Vagina (tissue), 2 donors: ENCODE results near the gene TMEM184B. TPM values are rescaled to one million over a fixed set of nuclear protein-coding genes. Genes with fewer than 3 reads are reported as not detected.

Source experiments
- DNase-seq, 2 donors: peaks; one replicate each; pipeline ENCODE4 v3.0.0-alpha.2; 2017; ENCODE audit errors: extremely low spot score in 2 of 2
- H3K27ac ChIP-seq: fragments of 200-600 bp; sonication (generic); one replicate; pipeline ENCODE4 v1.5.1; 2019
- H3K27me3 ChIP-seq: fragments of 200-600 bp; sonication (generic); one replicate; pipeline ENCODE4 v1.5.1; 2019
- H3K36me3 ChIP-seq, 2 donors: fragments of 200-600 bp; sonication (generic); one replicate each; pipeline ENCODE4 v1.5.1; 2017 to 2019
- H3K4me1 ChIP-seq: fragments of 200-600 bp; sonication (generic); one replicate; pipeline ENCODE4 v1.5.1; 2019
- H3K4me3 ChIP-seq, 2 donors: fragments of 200-600 bp; sonication (generic); 1 replicate in 1 of 2; 2 replicates in 1 of 2; pipeline ENCODE4 v1.5.1; 2016 to 2019
- H3K9me3 ChIP-seq: fragments of 200-600 bp; sonication (generic); one replicate; pipeline ENCODE4 v1.5.1; 2019
- POLR2A ChIP-seq, 2 donors: fragments of 450-650 bp; IDR thresholded peaks; one replicate each; pipeline ENCODE4 v1.6.1; 2017; ENCODE audit warnings: antibody characterized with exemption in 2 of 2, mild to moderate bottlenecking in 2 of 2, moderate library complexity in 2 of 2
- POLR2AphosphoS5 ChIP-seq, 2 donors: sonication (generic); formaldehyde crosslinking; IDR thresholded peaks; one replicate each; pipeline ENCODE4 v1.9.0; 2017; ENCODE audit warnings: antibody characterized with exemption in 2 of 2, mild to moderate bottlenecking in 2 of 2, low read depth in 1 of 2; ENCODE audit not compliant: insufficient read depth in 1 of 2
- intact Hi-C: fragments of 100-400 bp; cut with DNase I; formaldehyde crosslinking; loops from one replicate; pipeline ENCODE4 v1.15.1; 2023
- total RNA-seq: library from RNA; depleted of rRNA; stranded (reverse); fragments of >200 nt; gene quantifications from one replicate; pipeline ENCODE4 v1.2.3, GENCODE V29; 2016
- TF ChIP-seq, protein P1 (sequence below), 3 experiments: fragments of 450-650 bp in 2 of 3; fragments of 200-600 bp in 1 of 3; sonication (generic) in 1 of 3; IDR thresholded peaks; one replicate each; pipeline ENCODE4 v1.5.1; 2017 to 2019; ENCODE audit warnings: antibody characterized with exemption in 3 of 3, mild to moderate bottlenecking in 2 of 3, moderate library complexity in 2 of 3

The TMEM184B gene
- total RNA-seq, 1 donor from 2014 or later, result 50.8 TPM

DNA sequence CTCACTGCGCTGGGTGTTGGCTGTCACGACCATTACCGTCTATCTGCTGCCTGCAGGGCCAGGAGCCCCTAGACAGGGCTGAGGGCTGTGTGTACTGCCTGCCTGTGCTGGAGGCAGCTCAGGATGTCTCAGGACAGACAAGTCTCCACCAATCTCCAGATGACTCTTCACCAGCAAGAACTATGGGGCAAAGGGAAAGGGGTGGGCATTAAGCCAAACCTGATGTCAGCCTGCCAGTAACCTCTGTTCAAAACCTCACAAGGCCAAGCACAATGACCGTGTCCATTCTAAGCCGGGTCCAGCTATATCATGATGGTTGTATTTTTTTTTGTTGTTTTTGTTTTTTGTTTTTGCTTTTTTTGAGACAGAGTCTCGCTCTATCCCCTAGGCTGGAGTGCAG is 39.4 kb downstream of the TMEM184B start:
- Histone ChIP-seq H3K27me3 (no peaks in the 10 kb centered on the region), H3K27ac (no peak overlapping the region), H3K36me3 (peaks cover 0 to 18% of the 10 kb centered on the region in 2 donors), H3K4me3 (no peak overlapping the region), H3K4me1 (peaks cover 56% of the 10 kb centered on the region), H3K9me3 (no peaks in the 10 kb centered on the region)
- DNase-seq, result no peak
- intact Hi-C loops, result no loop called here
- TF ChIP-seq, protein P1, sequence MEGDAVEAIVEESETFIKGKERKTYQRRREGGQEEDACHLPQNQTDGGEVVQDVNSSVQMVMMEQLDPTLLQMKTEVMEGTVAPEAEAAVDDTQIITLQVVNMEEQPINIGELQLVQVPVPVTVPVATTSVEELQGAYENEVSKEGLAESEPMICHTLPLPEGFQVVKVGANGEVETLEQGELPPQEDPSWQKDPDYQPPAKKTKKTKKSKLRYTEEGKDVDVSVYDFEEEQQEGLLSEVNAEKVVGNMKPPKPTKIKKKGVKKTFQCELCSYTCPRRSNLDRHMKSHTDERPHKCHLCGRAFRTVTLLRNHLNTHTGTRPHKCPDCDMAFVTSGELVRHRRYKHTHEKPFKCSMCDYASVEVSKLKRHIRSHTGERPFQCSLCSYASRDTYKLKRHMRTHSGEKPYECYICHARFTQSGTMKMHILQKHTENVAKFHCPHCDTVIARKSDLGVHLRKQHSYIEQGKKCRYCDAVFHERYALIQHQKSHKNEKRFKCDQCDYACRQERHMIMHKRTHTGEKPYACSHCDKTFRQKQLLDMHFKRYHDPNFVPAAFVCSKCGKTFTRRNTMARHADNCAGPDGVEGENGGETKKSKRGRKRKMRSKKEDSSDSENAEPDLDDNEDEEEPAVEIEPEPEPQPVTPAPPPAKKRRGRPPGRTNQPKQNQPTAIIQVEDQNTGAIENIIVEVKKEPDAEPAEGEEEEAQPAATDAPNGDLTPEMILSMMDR (IDR thresholded peaks at IDR 0.05), result no peak
- TF ChIP-seq POLR2AphosphoS5 (IDR thresholded peaks at IDR 0.05; ENCODE audit: insufficient read depth in 1 of 2, low read depth in 1 of 2), result no peak
- no peak for TF ChIP-seq POLR2A (IDR thresholded peaks at IDR 0.05)

DNA sequence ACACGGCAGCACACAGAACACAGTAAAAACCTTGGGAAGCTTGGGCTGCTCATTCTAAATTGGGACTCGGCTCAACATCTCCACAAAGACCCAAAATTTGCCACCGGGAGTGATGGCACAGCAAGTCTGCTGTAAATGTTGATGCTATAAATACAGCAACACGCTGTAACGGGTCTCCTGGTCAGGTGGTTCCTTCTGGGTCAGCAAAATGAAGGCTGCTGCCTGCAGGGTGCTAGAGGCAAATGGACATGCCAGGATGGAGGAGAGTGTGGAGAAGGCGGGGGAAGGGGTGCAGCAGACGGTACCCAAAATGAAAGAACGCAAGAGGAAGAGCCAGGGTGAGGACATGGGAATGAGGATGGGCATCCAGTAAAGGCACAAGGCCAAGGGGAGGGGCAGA is 40.6 kb downstream of the TMEM184B start:
- intact Hi-C loops, result no loop called here
- TF ChIP-seq, protein P1 (IDR thresholded peaks at IDR 0.05), result no peak
- TF ChIP-seq POLR2AphosphoS5 (IDR thresholded peaks at IDR 0.05; ENCODE audit: insufficient read depth in 1 of 2, low read depth in 1 of 2) (no peak), POLR2A (IDR thresholded peaks at IDR 0.05) (no peak)
- no peaks in the 10 kb centered on the region for H3K9me3 ChIP-seq
- no peak overlapping the region for H3K4me3 ChIP-seq
- peaks cover 56% of the 10 kb centered on the region for H3K4me1 ChIP-seq
- DNase-seq, result no peak
- H3K36me3 ChIP-seq, result peaks cover 0 to 18% of the 10 kb centered on the region in 2 donors
- no peaks in the 10 kb centered on the region for H3K27me3 ChIP-seq
- no peak overlapping the region for H3K27ac ChIP-seq

DNA sequence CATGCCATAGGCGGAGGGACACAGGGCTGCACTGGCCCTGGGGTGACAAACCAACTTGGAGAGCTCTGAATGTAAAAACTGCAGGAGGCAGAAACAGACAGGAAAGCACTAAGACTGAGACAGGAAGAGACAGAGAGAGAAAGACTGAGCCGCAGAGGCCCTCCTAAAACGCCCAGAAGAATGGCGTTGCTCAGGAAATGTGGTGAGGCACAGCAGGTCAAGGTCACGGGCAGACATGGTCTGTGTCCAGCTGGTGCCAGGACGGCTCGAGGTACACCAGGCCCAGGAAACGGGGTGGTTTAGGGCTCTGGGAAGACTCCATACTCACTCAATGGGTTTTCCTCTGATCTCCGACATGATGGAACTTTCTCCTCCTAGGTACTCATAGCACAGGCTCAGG is 41.9 kb downstream of the TMEM184B start:
- no peak for DNase-seq
- Histone ChIP-seq H3K27me3 (no peaks in the 10 kb centered on the region), H3K4me3 (no peak overlapping the region), H3K4me1 (peaks cover 47% of the 10 kb centered on the region), H3K9me3 (no peaks in the 10 kb centered on the region), H3K27ac (peak overlapping the region; percentile 88), H3K36me3 (peaks cover 0 to 26% of the 10 kb centered on the region in 2 donors)
- intact Hi-C loops, result no loop called here
- TF ChIP-seq POLR2AphosphoS5 (IDR thresholded peaks at IDR 0.05; ENCODE audit: insufficient read depth in 1 of 2, low read depth in 1 of 2) (no peak), POLR2A (IDR thresholded peaks at IDR 0.05) (no peak)
- TF ChIP-seq, protein P1 (IDR thresholded peaks at IDR 0.05), result no peak

DNA sequence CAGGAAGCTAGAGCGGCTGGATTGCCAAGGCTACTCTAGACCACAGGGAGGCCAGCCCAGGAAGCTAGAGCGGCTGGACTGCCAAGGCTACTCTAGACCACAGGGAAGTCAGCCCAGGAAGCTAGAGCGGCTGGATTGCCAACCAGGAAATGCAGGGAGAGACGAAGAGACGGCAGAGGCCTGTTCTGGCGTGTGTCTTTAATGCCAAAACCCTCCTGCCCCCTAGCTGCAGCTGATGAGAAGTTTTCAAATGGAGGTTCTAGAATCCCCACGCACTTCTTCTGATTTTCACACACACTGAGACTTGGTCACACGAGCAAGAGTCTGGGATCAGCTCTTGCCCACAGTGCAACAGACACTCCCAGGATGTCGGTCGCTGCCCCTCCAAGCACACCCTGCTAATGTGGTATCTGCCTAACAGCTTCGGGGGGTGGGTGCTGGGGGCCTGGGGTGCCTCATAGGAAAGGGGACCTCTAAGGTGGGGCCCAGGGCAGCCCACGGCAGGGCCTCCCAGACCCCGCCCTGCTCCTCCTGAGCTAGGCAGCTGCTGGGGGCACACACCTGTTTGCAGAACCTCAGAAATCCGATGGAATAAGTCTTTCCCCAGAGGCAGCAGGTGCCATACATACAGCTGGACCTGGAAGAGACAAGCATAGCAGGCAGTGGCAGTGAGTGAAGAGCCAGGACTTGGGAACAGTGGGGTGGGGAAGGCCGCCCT is 42.5 kb downstream of the TMEM184B start:
- H3K36me3 ChIP-seq, result peaks cover 0 to 32% of the 10 kb centered on the region in 2 donors

More for the DNA sequence above, 42.5 kb downstream of the TMEM184B start:
- Histone ChIP-seq H3K4me3 (no peak overlapping the region), H3K27ac (peak overlapping the region; percentile 88), H3K9me3 (no peaks in the 10 kb centered on the region), H3K27me3 (no peaks in the 10 kb centered on the region), H3K4me1 (peaks cover 41% of the 10 kb centered on the region)
- no peak for DNase-seq
- intact Hi-C loops, result no loop called here
- peak in 1 of 2 donors; percentile 36 for TF ChIP-seq POLR2AphosphoS5 (IDR thresholded peaks at IDR 0.05; ENCODE audit: insufficient read depth in 1 of 2, low read depth in 1 of 2)
- TF ChIP-seq POLR2A (IDR thresholded peaks at IDR 0.05), result no peak
- TF ChIP-seq, protein P1 (IDR thresholded peaks at IDR 0.05), result peak in 2 of 3 experiments; percentile 39 to 49
